GM18951 (cell line): ENCODE measurements around the gene AMIGO2.

Experiments used
- POLR2A ChIP-seq: IDR thresholded peaks from 4 replicates; pipeline ENCODE4 v1.6.1; 2011; ENCODE audit warnings: mild to moderate bottlenecking; ENCODE audit not compliant: insufficient read length, insufficient read depth; ENCODE audit errors: extremely low read depth
- in situ Hi-C: fragments of 300-500 bp; cut with MboI; formaldehyde crosslinking; loops from one replicate; pipeline ENCODE4 v1.12.0; 2022; ENCODE audit warnings: low sequenced_read_pairs, mixed read lengths, inconsistent platforms; ENCODE audit not compliant: unreplicated experiment

Gene AMIGO2

DNA sequence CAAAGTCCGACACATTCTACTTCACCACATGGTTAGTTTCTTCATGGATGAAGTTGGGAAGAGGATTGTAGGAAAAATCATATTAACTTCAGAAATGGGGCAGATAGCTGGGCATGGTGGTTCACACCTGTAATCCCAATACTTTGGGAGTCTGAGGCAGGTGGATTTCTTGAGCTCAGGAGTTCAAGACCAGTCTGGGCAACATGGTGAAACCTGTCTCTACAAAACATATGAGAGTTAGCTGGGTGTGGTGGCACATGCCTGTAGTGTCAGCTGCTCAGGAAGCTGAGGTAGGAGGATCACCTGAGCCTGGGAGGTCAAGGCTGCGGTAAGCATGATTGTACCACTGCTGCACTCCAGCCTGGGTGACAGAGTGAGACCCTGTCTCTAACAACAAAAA, 49.9 kb downstream of the AMIGO2 start:
- in situ Hi-C loops = loop anchor here (10.0 kb wide), 1 partner anchor 365 kb away; no protein-coding TSS in a partner anchor
- no peak for TF ChIP-seq POLR2A

DNA sequence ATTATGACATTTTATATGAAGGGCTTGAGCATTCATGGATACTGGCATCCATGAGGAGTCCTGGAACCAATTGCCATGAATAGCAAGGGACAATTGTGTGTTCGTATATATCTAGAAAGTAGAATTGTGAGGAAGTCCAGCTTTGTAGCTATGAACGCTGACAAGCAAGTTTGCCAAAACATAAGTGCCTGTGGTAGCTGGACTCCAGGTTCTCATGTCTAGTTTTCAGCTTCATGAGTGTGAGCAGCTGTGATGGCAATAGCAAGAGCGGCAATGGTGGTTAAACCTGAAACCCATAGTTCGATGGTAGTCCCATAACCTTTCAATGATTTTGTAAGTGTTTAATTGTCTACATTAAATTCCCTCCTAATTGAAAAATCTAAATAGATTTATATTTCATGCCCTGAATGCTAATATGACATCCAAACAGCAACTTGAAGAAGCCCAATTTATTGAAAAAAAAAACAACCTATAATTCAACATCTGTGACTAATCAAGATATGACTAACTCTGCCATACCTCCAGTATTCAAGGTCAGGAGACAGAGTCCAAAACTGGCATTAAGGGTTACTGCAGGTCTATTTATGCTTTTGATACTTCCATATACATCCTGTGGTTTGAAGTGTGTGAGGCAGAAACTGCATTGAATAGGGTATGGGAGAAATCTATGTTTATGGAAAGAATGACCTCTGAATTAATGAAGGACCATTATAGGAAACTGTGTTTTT, 50.6 kb downstream of the AMIGO2 start:
- no peak for TF ChIP-seq POLR2A
- in situ Hi-C loops = no loop called here

DNA sequence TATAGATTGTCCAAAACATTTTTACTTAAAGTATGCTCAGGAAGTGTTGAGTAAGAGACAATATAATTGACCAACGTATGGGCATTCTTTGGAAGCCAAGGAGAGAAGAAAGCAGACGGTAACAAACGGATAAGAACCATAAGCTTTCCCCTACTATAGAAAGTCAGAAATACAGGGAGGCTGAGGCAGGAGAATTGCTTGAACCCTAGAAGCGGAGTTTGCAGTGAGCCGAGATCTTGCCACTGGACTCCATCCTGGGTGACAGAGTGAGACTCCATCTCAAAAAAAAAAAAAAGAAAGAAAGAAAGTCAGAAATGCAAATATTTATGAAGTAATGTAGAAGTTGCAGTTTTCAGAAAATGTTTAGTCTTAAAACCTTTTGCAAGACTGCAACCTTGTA, 51.6 kb downstream of the AMIGO2 start:
- no peak for TF ChIP-seq POLR2A
- in situ Hi-C loops = no loop called here
